ENCODE results near the gene SPATA20. TPM values are rescaled to one million over a fixed set of nuclear protein-coding genes. Genes with fewer than 3 reads are reported as not detected.

Gene SPATA20
- total RNA-seq, 2 donors from 2014 or later: 25.0 to 51.3 TPM

- no peaks in the 10 kb centered on the region for H3K36me3 Mint-ChIP-seq (ENCODE audit: insufficient read depth in 2 of 2)
- H3K27me3 Mint-ChIP-seq (ENCODE audit: low read depth): peaks cover 8% of the 10 kb centered on the region
- no peak overlapping the region for H3K27ac Mint-ChIP-seq
- H3K4me1 Mint-ChIP-seq (ENCODE audit: low read depth): no peaks in the 10 kb centered on the region
- no peak overlapping the region for H3K4me3 Mint-ChIP-seq
- no peak for ATAC-seq (replicated peaks in 1 of 2)
- no peaks in the 10 kb centered on the region for H3K9me3 Mint-ChIP-seq
- no peak for DNase-seq
Measured at GRCh38 chr17:50599606-50600005, 52.6 kb downstream of the SPATA20 start.

- no peaks in the 10 kb centered on the region for H3K36me3 Mint-ChIP-seq (ENCODE audit: insufficient read depth in 2 of 2)
- H3K4me1 Mint-ChIP-seq (ENCODE audit: low read depth): no peaks in the 10 kb centered on the region
- H3K9me3 Mint-ChIP-seq: no peaks in the 10 kb centered on the region
- H3K27me3 Mint-ChIP-seq (ENCODE audit: low read depth): peaks cover 19% of the 10 kb centered on the region
- H3K27ac Mint-ChIP-seq: no peak overlapping the region
- no peak overlapping the region for H3K4me3 Mint-ChIP-seq
- ATAC-seq (replicated peaks in 1 of 2) (no peak), DNase-seq (no peak)
Measured at GRCh38 chr17:50601823-50602375, 54.9 kb downstream of the SPATA20 start.

GRCh38 chr17:50602836-50603235, 55.9 kb downstream of the SPATA20 start:
- no peak overlapping the region for H3K4me3 Mint-ChIP-seq
- DNase-seq (no peak), ATAC-seq (replicated peaks in 1 of 2) (no peak)
- peaks cover 19% of the 10 kb centered on the region for H3K27me3 Mint-ChIP-seq (ENCODE audit: low read depth)
- H3K36me3 Mint-ChIP-seq (ENCODE audit: insufficient read depth in 2 of 2): no peaks in the 10 kb centered on the region
- no peaks in the 10 kb centered on the region for H3K9me3 Mint-ChIP-seq
- no peaks in the 10 kb centered on the region for H3K4me1 Mint-ChIP-seq (ENCODE audit: low read depth)
- H3K27ac Mint-ChIP-seq: no peak overlapping the region

- no peaks in the 10 kb centered on the region for H3K36me3 Mint-ChIP-seq (ENCODE audit: insufficient read depth in 2 of 2)
- H3K9me3 Mint-ChIP-seq: no peaks in the 10 kb centered on the region
- H3K27ac Mint-ChIP-seq: no peak overlapping the region
- DNase-seq (no peak), ATAC-seq (replicated peaks in 1 of 2) (no peak)
- H3K4me3 Mint-ChIP-seq: no peak overlapping the region
- H3K4me1 Mint-ChIP-seq (ENCODE audit: low read depth): no peaks in the 10 kb centered on the region
- H3K27me3 Mint-ChIP-seq (ENCODE audit: low read depth): peaks cover 19% of the 10 kb centered on the region
Measured at GRCh38 chr17:50603340-50603739, 56.4 kb downstream of the SPATA20 start.

- Mint-ChIP-seq H3K27me3 (ENCODE audit: low read depth) (peaks cover 19% of the 10 kb centered on the region), H3K4me1 (ENCODE audit: low read depth) (no peaks in the 10 kb centered on the region), H3K36me3 (ENCODE audit: insufficient read depth in 2 of 2) (no peaks in the 10 kb centered on the region), H3K27ac (no peak overlapping the region), H3K4me3 (no peak overlapping the region), H3K9me3 (no peaks in the 10 kb centered on the region)
- no peak for DNase-seq
- no peak for ATAC-seq (replicated peaks in 1 of 2)
Measured at GRCh38 chr17:50604513-50604912, 57.5 kb downstream of the SPATA20 start.

GRCh38 chr17:50605429-50605828, 58.5 kb downstream of the SPATA20 start:
- no peaks in the 10 kb centered on the region for H3K36me3 Mint-ChIP-seq (ENCODE audit: insufficient read depth in 2 of 2)
- ATAC-seq (replicated peaks in 1 of 2) (no peak), DNase-seq (no peak)
- H3K4me1 Mint-ChIP-seq (ENCODE audit: low read depth): no peaks in the 10 kb centered on the region
- H3K4me3 Mint-ChIP-seq: no peak overlapping the region
- no peak overlapping the region for H3K27ac Mint-ChIP-seq
- H3K9me3 Mint-ChIP-seq: no peaks in the 10 kb centered on the region
- H3K27me3 Mint-ChIP-seq (ENCODE audit: low read depth): peaks cover 19% of the 10 kb centered on the region

Other genes with a start within 250 kb of the SPATA20 start
- 10 to 100 TPM; 24.2 to 43.8 TPM for gene XYLT2, start 201.0 kb upstream of the SPATA20 start, total RNA-seq
- gene MRPL27, start 174.0 kb upstream of the SPATA20 start, total RNA-seq: 10 to 100 TPM; 44.6 to 45.9 TPM
- 10 to 100 TPM; 42.9 to 43.1 TPM for gene EME1, start 173.9 kb upstream of the SPATA20 start, total RNA-seq
- gene LRRC59, start 149.7 kb upstream of the SPATA20 start, total RNA-seq: 10 to 100 TPM; 57.6 to 63.6 TPM
- 10 to 100 TPM; 30.2 to 43.0 TPM for gene ACSF2, start 121.0 kb upstream of the SPATA20 start, total RNA-seq
- not detected for gene CHAD, start 78.3 kb upstream of the SPATA20 start, total RNA-seq
- gene RSAD1, start 68.3 kb upstream of the SPATA20 start, total RNA-seq: 10 to 100 TPM; 29.2 to 34.0 TPM
- gene MYCBPAP, start 38.7 kb upstream of the SPATA20 start, total RNA-seq: 10 to 100 TPM in 1 of 2 donors, 1 to 10 TPM in 1; 8.9 to 24.3 TPM
- not detected for gene EPN3, start 14.4 kb upstream of the SPATA20 start, total RNA-seq
- gene CACNA1G, start 13.5 kb downstream of the SPATA20 start, total RNA-seq: under 1 TPM; 0.07 to 0.14 TPM
- not detected for gene ABCC3, start 87.7 kb downstream of the SPATA20 start, total RNA-seq
- 10 to 100 TPM; 36.4 to 37.8 TPM for gene ANKRD40, start 160.7 kb downstream of the SPATA20 start, total RNA-seq
- gene LUC7L3, start 172.4 kb downstream of the SPATA20 start, total RNA-seq: 100 to 1,000 TPM; 148 to 190 TPM
- not detected for gene ANKRD40CL, start 220.3 kb downstream of the SPATA20 start, total RNA-seq

Data from activated T-cell treated with anti-CD3 and anti-CD28 coated beads, Interleukin-2, amount 50 U/mL, for 72 hours (primary cell).